GM12878 (cell line): ENCODE results near the gene AIF1. TPM values are rescaled to one million over a fixed set of nuclear protein-coding genes. Genes with fewer than 3 reads are reported as not detected.

Experiments
- ATF7 ChIP-seq: fragments of 450-650 bp; IDR thresholded peaks from 2 replicates; pipeline ENCODE4 v1.6.1; 2016; ENCODE audit warnings: low read depth, mild to moderate bottlenecking
- CBX3 ChIP-seq: fragments of 200-600 bp; sonication (generic); IDR thresholded peaks from 2 replicates; pipeline ENCODE4 v1.6.1; 2016; ENCODE audit warnings: low read depth, borderline replicate concordance
- ESRRA ChIP-seq: IDR thresholded peaks from 2 replicates; pipeline ENCODE4 v1.6.1; 2012; ENCODE audit warnings: mild to moderate bottlenecking, low read length, improper control_type of control experiment
- GATAD2B ChIP-seq: fragments of 450-650 bp; conservative IDR thresholded peaks from 2 replicates; pipeline ENCODE4 v1.6.1; 2017; ENCODE audit warnings: low read depth, mild to moderate bottlenecking, moderate library complexity
- KLF5 ChIP-seq: fragments of 450-650 bp; IDR thresholded peaks from 2 replicates; pipeline ENCODE4 v1.6.1; 2014; ENCODE audit warnings: mild to moderate bottlenecking; ENCODE audit not compliant: partially characterized antibody
- MAX ChIP-seq: IDR thresholded peaks from 2 replicates; pipeline ENCODE4 v1.6.1; 2012; ENCODE audit warnings: low read depth, low read length, improper control_type of control experiment
- MXI1 ChIP-seq: fragments of 150-350 bp; IDR thresholded peaks from 2 replicates; pipeline ENCODE4 v1.6.1; 2011; ENCODE audit warnings: low read depth, mild to moderate bottlenecking, inconsistent platforms, low read length, improper control_type of control experiment
- NBN ChIP-seq: fragments of 450-650 bp; IDR thresholded peaks from 2 replicates; pipeline ENCODE4 v1.6.1; 2016
- NFIC ChIP-seq: IDR thresholded peaks from 2 replicates; pipeline ENCODE4 v1.6.1; 2012; ENCODE audit warnings: low read depth, mild to moderate bottlenecking, inconsistent platforms, low read length, moderate library complexity
- NFYA ChIP-seq: IDR thresholded peaks from 2 replicates; pipeline ENCODE4 v1.6.1; 2011; ENCODE audit warnings: low read depth, mild to moderate bottlenecking, low read length, improper control_type of control experiment, borderline replicate concordance
- PRDM15 ChIP-seq: fragments of 450-650 bp; formaldehyde crosslinking; IDR thresholded peaks from 2 replicates; pipeline ENCODE4 v1.4.0; 2020; ENCODE audit warnings: mild to moderate bottlenecking, moderate library complexity
- RBBP5 ChIP-seq: fragments of 200-600 bp; sonication (generic); conservative IDR thresholded peaks from 2 replicates; pipeline ENCODE4 v1.6.1; 2016
- RCOR1 ChIP-seq: conservative IDR thresholded peaks from 2 replicates; pipeline ENCODE4 v1.6.1; 2012; ENCODE audit warnings: low read depth, low read length, improper control_type of control experiment
- RELA ChIP-seq: fragments of 450-650 bp; IDR thresholded peaks from 2 replicates; pipeline ENCODE4 v1.8.0; 2014; ENCODE audit warnings: borderline replicate concordance; ENCODE audit not compliant: partially characterized antibody
- RELB ChIP-seq: fragments of 450-650 bp; IDR thresholded peaks from 2 replicates; pipeline ENCODE4 v1.6.1; 2017; ENCODE audit warnings: low read depth, mild to moderate bottlenecking, moderate library complexity
- RFX5 ChIP-seq: IDR thresholded peaks from 2 replicates; pipeline ENCODE4 v1.6.1; 2011; ENCODE audit warnings: low read depth, low read length, improper control_type of control experiment
- SMC3 ChIP-seq: IDR thresholded peaks from 2 replicates; pipeline ENCODE4 v1.6.1; 2011; ENCODE audit warnings: low read length, improper control_type of control experiment, borderline replicate concordance
- ZNF207 ChIP-seq: fragments of 450-650 bp; IDR thresholded peaks from 2 replicates; pipeline ENCODE4 v1.6.1; 2014; ENCODE audit warnings: antibody characterized with exemption, mild to moderate bottlenecking, borderline replicate concordance
- ZNF217 ChIP-seq: fragments of 450-650 bp; IDR thresholded peaks from 2 replicates; pipeline ENCODE4 v1.6.1; 2017; ENCODE audit warnings: antibody characterized with exemption, mild to moderate bottlenecking
- ZNF592 ChIP-seq: fragments of 450-650 bp; IDR thresholded peaks from 2 replicates; pipeline ENCODE4 v1.6.1; 2017; ENCODE audit warnings: mild to moderate bottlenecking, moderate library complexity
- ZSCAN29 ChIP-seq: fragments of 450-650 bp; IDR thresholded peaks from 2 replicates; pipeline ENCODE4 v1.6.1; 2017; ENCODE audit warnings: mild to moderate bottlenecking, moderate library complexity
- polyA plus RNA-seq, 11 experiments: library from polyadenylated mRNA; depleted of rRNA in 4 of 11; unstranded in 6 of 11; stranded (reverse) in 5 of 11; fragments of >200 nt; fragmentation: Nextera tagmentation in 4 of 11; fragmentation: Illumina TruSeq in 1 of 11; extraction: Ambion mirVana in 4 of 11; extraction: Trizol in 1 of 11; gene quantifications; 1 replicate in 1 of 11; 2 replicates in 10 of 11; pipeline versions ENCODE4 v1.2.1 to v1.2.3, GENCODE V29; 2011 to 2016; ENCODE audit warnings: inconsistent platforms in 2 of 11, missing spikeins in 2 of 11, low read depth in 1 of 11
- total RNA-seq, 4 experiments: library from RNA; depleted of rRNA in 3 of 4; stranded (reverse); fragments of >200 nt in 3 of 4; fragmentation: Illumina TruSeq in 1 of 4; extraction: Trizol in 1 of 4; gene quantifications; 2 replicates each; pipeline versions ENCODE4 v1.2.1 to v1.2.3, GENCODE V29; 2013 to 2021

Gene AIF1
- total and polyA plus RNA-seq, 10 of the 15 experiments (the other 5 are each of a cell fraction or from before 2014, with no cell fraction given): 1.9 to 256 (median 134) TPM

GRCh38 chr6:31575335-31575901 is 39.6 kb upstream of the AIF1 start, which contains the start of gene TNF (continued):
- TF ChIP-seq MAX (no peak), NFYA (no peak), MXI1 (peak; percentile 63), PRDM15 (no peak), KLF5 (no peak), NBN (peak; percentile 57; the same call in 1 of the 2 replicates), SMC3 (peak; percentile 27; the same call in 1 of the 2 replicates), ATF7 (peak; percentile 89), ZNF217 (no peak), RCOR1 (peak; percentile 80; the same call in 1 of the 2 replicates), RBBP5 (no peak), RELB (peak; percentile 41; the same call in 1 of the 2 replicates), ZNF592 (no peak), GATAD2B (peak; percentile 50; the same call in 1 of the 2 replicates), ZNF207 (no peak), RFX5 (no peak), RELA (peak; percentile 51), CBX3 (no peak), ZSCAN29 (no peak), ESRRA (no peak), NFIC (no peak)
